ENCODE results near the gene TAF10. TPM values are rescaled to one million over a fixed set of nuclear protein-coding genes. Genes with fewer than 3 reads are reported as not detected.

TAF10 gene
- total and polyA plus RNA-seq, 2 of the 13 experiments (the other 11 are each of a cell fraction or from before 2014, with no cell fraction given), result 71.3 to 134 TPM

GRCh38 chr11:6578134-6578533, 33.9 kb downstream of the TAF10 start:
- in situ Hi-C loops (cut with HindIII; ENCODE audit: extremely low pct_ligation_motif_present, low pct_unique_long_range_greater_than_20kb), result no loop called here
- WGBS (ENCODE audit: low lambda C conversion rate), result 90% methylated on average over 1 of the region's 1 CpG

GRCh38 chr11:6576471-6577373, 35.3 kb downstream of the TAF10 start:
- WGBS (ENCODE audit: low lambda C conversion rate), result 98% methylated on average over 5 of the region's 6 CpGs
- no peaks in the 10 kb centered on the region for H3K79me2 ChIP-seq (ENCODE audit: insufficient read depth, low read length)
- no peaks in the 10 kb centered on the region for H3K27me3 ChIP-seq (ENCODE audit: control insufficient read depth in 1 of 2, insufficient read depth in 2 of 2, low read length in 2 of 2)
- no peak for ATAC-seq
- no peaks in the 10 kb centered on the region for H3K9me3 ChIP-seq (ENCODE audit: low read length)
- no peak overlapping the region for H3K27ac ChIP-seq (ENCODE audit: extremely low read length, insufficient read depth, low read length)
- no peaks in the 10 kb centered on the region for H4K20me1 ChIP-seq (ENCODE audit: insufficient read depth, low read length)
- no peaks in the 10 kb centered on the region for H3K36me3 ChIP-seq (replicated peaks in 1 of 2; ENCODE audit: control insufficient read depth in 1 of 2, insufficient read depth in 2 of 2, low read length in 2 of 2)
- no peak overlapping the region for H2AFZ ChIP-seq (ENCODE audit: low read length)
- in situ Hi-C loops (cut with HindIII; ENCODE audit: extremely low pct_ligation_motif_present, low pct_unique_long_range_greater_than_20kb), result no loop called here
- no peak for DNase-seq (ENCODE audit: low spot score)
- no peaks in the 10 kb centered on the region for H3K4me1 ChIP-seq (ENCODE audit: insufficient read depth, low read length)
- H3K9ac ChIP-seq (ENCODE audit: insufficient read depth, low read depth, low read length), result no peak overlapping the region
- TF ChIP-seq ZNF329 (CRISPR knock-in tag; IDR thresholded peaks at IDR 0.05; ENCODE audit: low read depth) (no peak), RCOR2 (CRISPR knock-in tag; IDR thresholded peaks at IDR 0.05) (no peak), SMARCC2 (IDR thresholded peaks at IDR 0.05) (no peak), GTF3A (CRISPR knock-in tag; conservative IDR thresholded peaks at IDR 0.05) (no peak)
- no peak overlapping the region for H3K4me3 ChIP-seq (replicated peaks in 1 of 3; ENCODE audit: insufficient read depth in 1 of 3, low read depth in 2 of 3, low read length in 3 of 3)
- no TSS peak for BruUV-seq (replicated peaks)
- intact Hi-C loops (cut with micrococcal nuclease; ENCODE audit: unreplicated experiment), result no loop called here
- ChIA-PET CTCF (ENCODE audit: low intra/inter-chr PET ratio, low total read pairs) (no interaction called here), POLR2A (no interaction called here)
- no peak for FAIRE-seq
- H3K4me2 ChIP-seq (ENCODE audit: low read depth, low read length), result no peak overlapping the region

More at GRCh38 chr11:6578134-6578533, 33.9 kb downstream of the TAF10 start:
- no peak for ATAC-seq
- TF ChIP-seq NCOA2 (CRISPR knock-in tag; IDR thresholded peaks at IDR 0.05), result no peak
- no peak for TF ChIP-seq ZGPAT (CRISPR knock-in tag; IDR thresholded peaks at IDR 0.05)
- TF ChIP-seq HOXA7 (CRISPR knock-in tag; IDR thresholded peaks at IDR 0.05), result no peak
- no peak for TF ChIP-seq SMC3 (IDR thresholded peaks at IDR 0.05; ENCODE audit: low read length)
- Histone ChIP-seq H3K79me2 (ENCODE audit: insufficient read depth, low read length) (no peaks in the 10 kb centered on the region), H3K9ac (ENCODE audit: insufficient read depth, low read depth, low read length) (no peak overlapping the region), H3K27me3 (ENCODE audit: control insufficient read depth in 1 of 2, insufficient read depth in 2 of 2, low read length in 2 of 2) (no peaks in the 10 kb centered on the region), H3K9me3 (ENCODE audit: low read length) (0 out of 2 replicates have a peak, but pooled peaks cover under 1% of the 10 kb centered on the region), H3K4me3 (replicated peaks in 1 of 3; ENCODE audit: insufficient read depth in 1 of 3, low read depth in 2 of 3, low read length in 3 of 3) (no peak overlapping the region), H3K36me3 (replicated peaks in 1 of 2; ENCODE audit: control insufficient read depth in 1 of 2, insufficient read depth in 2 of 2, low read length in 2 of 2) (no peaks in the 10 kb centered on the region), H2AFZ (ENCODE audit: low read length) (no peak overlapping the region), H3K4me1 (ENCODE audit: insufficient read depth, low read length) (no peaks in the 10 kb centered on the region), H3K4me2 (ENCODE audit: low read depth, low read length) (no peak overlapping the region), H3K27ac (ENCODE audit: extremely low read length, insufficient read depth, low read length) (no peak overlapping the region), H4K20me1 (ENCODE audit: insufficient read depth, low read length) (no peaks in the 10 kb centered on the region)
- CTCF ChIA-PET (ENCODE audit: low intra/inter-chr PET ratio, low total read pairs), result no interaction called here
- intact Hi-C loops (cut with micrococcal nuclease; ENCODE audit: unreplicated experiment), result no loop called here
- BruUV-seq (replicated peaks), result no TSS peak
- FAIRE-seq, result no peak
- POLR2A ChIA-PET, result no interaction called here
- DNase-seq (ENCODE audit: low spot score), result no peak

Measured in HepG2 (cell line).